ENCODE measurements around the gene BRICD5.

DNA sequence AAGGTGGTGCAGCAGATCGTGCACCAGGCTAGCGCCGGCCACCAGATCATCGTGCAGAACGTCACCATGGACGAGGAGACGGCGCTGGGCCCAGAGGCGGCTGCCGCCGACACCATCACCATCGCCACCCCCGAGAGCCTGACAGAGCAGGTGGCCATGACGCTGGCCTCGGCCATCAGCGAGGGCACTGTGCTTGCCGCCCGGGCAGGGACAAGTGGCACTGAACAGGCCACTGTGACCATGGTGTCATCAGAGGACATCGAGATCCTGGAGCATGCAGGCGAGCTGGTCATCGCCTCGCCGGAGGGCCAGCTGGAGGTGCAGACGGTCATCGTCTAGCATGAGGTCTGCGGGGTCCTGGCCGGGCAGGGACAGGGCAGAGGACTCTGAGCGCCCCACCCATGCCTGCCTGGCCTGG is 24.6 kb upstream of the BRICD5 start:
- TF ChIP-seq EZH2 (IDR thresholded peaks at IDR 0.05; ENCODE audit: insufficient read depth, poor library complexity, severe bottlenecking) (no peak), EZH2phosphoT487 (IDR thresholded peaks at IDR 0.05; ENCODE audit: insufficient read depth, low read depth) (no peak)
